Kidney (tissue), 14 donors: Measurements from ENCODE around the gene SLC22A1. TPM values are rescaled to one million over a fixed set of nuclear protein-coding genes. Genes with fewer than 3 reads are reported as not detected.

Experiments
- DNase-seq, 5 donors: peaks; one replicate each; pipeline ENCODE4 v3.0.0-alpha.2; 2013 to 2020
- FAIRE-seq: peaks from 2 replicates; lab custom pipeline; 2012; peaks lifted over from hg19 to GRCh38; lab: Jason Lieb, UNC
- H3K27ac ChIP-seq, 2 donors: one replicate each; pipeline ENCODE4 v1.7.0; 2013; ENCODE audit warnings: low read depth in 2 of 2, low read length in 2 of 2, inconsistent platforms in 1 of 2
- H3K27me3 ChIP-seq: one replicate; pipeline ENCODE4 v1.7.1; 2013; ENCODE audit warnings: low read length, inconsistent platforms; ENCODE audit not compliant: control insufficient read depth, insufficient read depth
- H3K36me3 ChIP-seq, 3 donors: one replicate each; pipeline versions ENCODE4 v1.7.0 to v1.7.1; 2013; ENCODE audit warnings: low read length in 3 of 3, control low read depth in 1 of 3, inconsistent platforms in 1 of 3; ENCODE audit not compliant: insufficient read depth in 3 of 3, control insufficient read depth in 2 of 3
- H3K4me1 ChIP-seq, 3 donors: one replicate each; pipeline versions ENCODE4 v1.7.0 to v1.7.1; 2013; ENCODE audit warnings: low read length in 3 of 3, inconsistent platforms in 1 of 3, low read depth in 1 of 3; ENCODE audit not compliant: control insufficient read depth in 2 of 3, insufficient read depth in 2 of 3
- H3K4me3 ChIP-seq, 3 donors: one replicate each; pipeline versions ENCODE4 v1.7.0 to v1.8.1; 2013; ENCODE audit warnings: low read length in 3 of 3, control low read depth in 1 of 3, inconsistent platforms in 1 of 3
- H3K9ac ChIP-seq, 3 donors: one replicate each; pipeline versions ENCODE4 v1.7.0 to v1.7.1; 2013; ENCODE audit warnings: low read length in 3 of 3, control low read depth in 1 of 3, inconsistent platforms in 1 of 3
- H3K9me3 ChIP-seq, 3 donors: one replicate each; pipeline versions ENCODE4 v1.7.0 to v1.7.1; 2013; ENCODE audit warnings: low read length in 3 of 3, control low read depth in 1 of 3, inconsistent platforms in 1 of 3; ENCODE audit not compliant: control insufficient read depth in 2 of 3, insufficient read depth in 1 of 3
- CTCF ChIP-seq: IDR thresholded peaks from 3 replicates; pipeline ENCODE4 v1.5.1; 2012; ENCODE audit warnings: mild to moderate bottlenecking, moderate library complexity, borderline replicate concordance; ENCODE audit not compliant: insufficient read depth; ENCODE audit errors: extremely low read depth
- intact Hi-C: fragments of 100-400 bp; cut with DNase I; formaldehyde crosslinking; loops from one replicate; pipeline ENCODE4 v1.11.1; 2022
- polyA plus RNA-seq: library from polyadenylated mRNA; stranded (reverse); fragments of 350-450 nt; fragmentation: Illumina TruSeq; extraction: RNeasy Lipid Tissue Mini Kit (QIAGEN cat#74804); gene quantifications from one replicate; pipeline ENCODE4 v1.2.3, GENCODE V29; 2014; ENCODE audit warnings: low read depth, low replicate concordance; ENCODE audit not compliant: insufficient read depth
- total RNA-seq: library from RNA; stranded (reverse); fragmentation: NEBNext Ultra II Directional; extraction: Animal tissue kit (Norgen Biotek cat#: 25700); gene quantifications from one replicate; pipeline ENCODE4 v1.2.1, GENCODE V29; 2021
- donor health status: control.
- donor health status: control.
- donor health status: control.
- donor health status: control.
- donor health status: control.
- donor health status: DM: yes; HTN: yes; CAD: no.
- donor health status: Normal renal cell carcinoma (clear cell type).

Gene SLC22A1
- total and polyA plus RNA-seq, 2 donors from 2014 or later = 1.4 to 2.3 TPM

GRCh38 chr6:160092602-160093001, 29.0 kb upstream of the SLC22A1 start:
- H3K9me3 ChIP-seq = no peaks in the 10 kb centered on the region
- H3K9ac ChIP-seq = no peak overlapping the region
- H3K36me3 ChIP-seq = peaks cover 4 to 64% (median 50%) of the 10 kb centered on the region in 3 donors
- H3K4me1 ChIP-seq = peaks cover 0 to 11% (median 0%) of the 10 kb centered on the region in 3 donors
- no peak overlapping the region for H3K4me3 ChIP-seq
- H3K27me3 ChIP-seq = no peaks in the 10 kb centered on the region
- no peak for FAIRE-seq
- DNase-seq = no peak
- intact Hi-C loops = no loop called here
- no peak for TF ChIP-seq CTCF
- no peak overlapping the region for H3K27ac ChIP-seq

- TF ChIP-seq CTCF = no peak
Measured at GRCh38 chr6:160093061-160093460, 28.6 kb upstream of the SLC22A1 start.

GRCh38 chr6:160093946-160094345, 27.7 kb upstream of the SLC22A1 start:
- Histone ChIP-seq H3K27ac (no peak overlapping the region), H3K4me1 (peaks cover 0 to 11% (median 0%) of the 10 kb centered on the region in 3 donors), H3K9me3 (no peaks in the 10 kb centered on the region), H3K9ac (no peak overlapping the region), H3K27me3 (no peaks in the 10 kb centered on the region), H3K4me3 (no peak overlapping the region), H3K36me3 (peaks cover 4 to 66% (median 56%) of the 10 kb centered on the region in 3 donors)
- FAIRE-seq (no peak), DNase-seq (no peak)
- TF ChIP-seq CTCF = no peak
- intact Hi-C loops = no loop called here

More at GRCh38 chr6:160093061-160093460, 28.6 kb upstream of the SLC22A1 start:
- Histone ChIP-seq H3K27me3 (no peaks in the 10 kb centered on the region), H3K9me3 (no peaks in the 10 kb centered on the region), H3K4me3 (no peak overlapping the region), H3K9ac (no peak overlapping the region), H3K4me1 (peaks cover 0 to 11% (median 0%) of the 10 kb centered on the region in 3 donors), H3K36me3 (peaks cover 4 to 68% (median 54%) of the 10 kb centered on the region in 3 donors), H3K27ac (no peak overlapping the region)
- intact Hi-C loops = no loop called here
- DNase-seq (no peak), FAIRE-seq (no peak)
